NCI-H2107 treated with DMSO at 0.1 percent for 48 hours (cell line): ENCODE data around the gene C1orf174.

Experiments used
- DNase-seq: peaks from one replicate; lab custom pipeline; 2025; ENCODE audit not compliant: unreplicated experiment; lab: John Stamatoyannopoulos, UW

The C1orf174 gene

DNA sequence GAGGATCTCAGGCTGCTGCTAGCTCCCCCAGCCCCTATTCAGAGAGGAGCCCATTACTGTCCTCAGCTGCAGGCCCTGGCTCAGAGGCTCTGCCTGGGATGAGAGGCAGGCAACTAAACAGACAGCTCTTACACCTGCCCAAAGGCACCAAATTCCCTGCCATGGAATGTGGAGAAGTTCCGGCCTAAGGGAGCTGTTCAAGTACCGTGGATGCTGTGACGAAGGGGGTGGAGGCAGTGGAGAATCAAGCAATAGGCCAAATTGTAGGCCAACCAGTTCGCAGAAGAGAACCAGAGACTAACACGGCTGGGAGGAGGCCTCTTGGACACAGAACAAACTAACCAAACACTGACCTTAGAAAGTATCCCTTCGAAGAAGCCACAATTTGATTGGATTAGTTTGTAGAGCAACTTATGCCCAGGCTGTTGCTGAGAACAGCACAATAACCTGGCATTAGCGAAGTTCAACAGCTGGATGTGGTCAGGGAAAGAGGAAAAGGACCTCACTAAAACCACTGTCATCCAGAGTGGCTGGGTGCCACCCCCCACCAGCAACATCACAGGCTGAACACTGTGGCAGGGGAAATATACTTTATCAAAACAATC is 3.6 kb downstream of the C1orf174 start:
- no peak for DNase-seq

DNA sequence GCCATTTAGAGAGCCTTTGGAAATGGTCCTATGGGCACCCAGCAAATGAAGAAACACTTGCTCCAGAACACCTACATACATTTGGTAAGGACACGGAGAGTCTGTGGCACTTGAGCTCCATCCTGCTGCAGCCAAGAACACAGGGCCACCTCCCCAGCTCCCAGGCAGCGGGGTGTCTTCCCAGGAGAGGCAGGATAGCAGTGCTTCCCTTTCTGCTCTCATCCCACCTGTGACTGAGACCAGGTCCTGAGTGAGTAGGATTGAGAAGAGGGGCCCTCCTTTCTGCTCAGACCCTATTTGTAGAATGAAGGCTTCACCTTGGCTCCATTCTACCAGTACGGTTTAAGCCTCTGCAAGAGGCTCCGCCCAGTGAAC is 4.1 kb downstream of the C1orf174 start:
- no peak for DNase-seq

DNA sequence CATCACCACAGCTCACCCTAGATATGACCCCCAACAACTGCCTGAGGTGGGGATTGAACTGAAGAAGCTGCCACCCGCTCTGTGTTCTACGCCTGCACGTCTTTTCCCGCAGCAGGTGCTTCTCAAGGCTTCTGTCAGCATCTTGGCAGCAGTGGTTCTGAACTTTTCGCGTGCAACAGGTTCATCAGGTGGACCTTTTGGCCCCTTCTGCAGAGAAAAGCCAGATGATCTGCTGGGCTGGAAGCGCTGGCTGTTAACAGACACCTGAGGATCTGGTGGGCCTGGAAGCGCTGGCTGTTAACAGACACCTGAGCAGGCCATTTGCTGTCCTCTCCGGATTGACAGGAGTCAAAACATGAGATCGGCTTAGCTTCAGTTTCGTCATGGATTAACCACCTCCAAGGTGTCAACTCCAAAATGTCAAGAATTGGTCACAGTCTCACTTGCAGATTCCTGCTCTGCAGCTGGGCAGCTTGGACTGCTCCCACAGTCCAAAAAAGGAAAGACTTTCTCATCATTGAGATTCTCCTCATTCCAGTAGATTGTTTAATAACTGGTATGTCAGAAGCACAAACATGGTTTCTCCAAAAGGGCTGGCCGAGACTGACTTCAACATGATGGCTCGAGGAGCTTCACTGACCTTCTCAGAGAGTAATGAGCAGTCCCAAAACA is 4.7 kb downstream of the C1orf174 start:
- no peak for DNase-seq

DNA sequence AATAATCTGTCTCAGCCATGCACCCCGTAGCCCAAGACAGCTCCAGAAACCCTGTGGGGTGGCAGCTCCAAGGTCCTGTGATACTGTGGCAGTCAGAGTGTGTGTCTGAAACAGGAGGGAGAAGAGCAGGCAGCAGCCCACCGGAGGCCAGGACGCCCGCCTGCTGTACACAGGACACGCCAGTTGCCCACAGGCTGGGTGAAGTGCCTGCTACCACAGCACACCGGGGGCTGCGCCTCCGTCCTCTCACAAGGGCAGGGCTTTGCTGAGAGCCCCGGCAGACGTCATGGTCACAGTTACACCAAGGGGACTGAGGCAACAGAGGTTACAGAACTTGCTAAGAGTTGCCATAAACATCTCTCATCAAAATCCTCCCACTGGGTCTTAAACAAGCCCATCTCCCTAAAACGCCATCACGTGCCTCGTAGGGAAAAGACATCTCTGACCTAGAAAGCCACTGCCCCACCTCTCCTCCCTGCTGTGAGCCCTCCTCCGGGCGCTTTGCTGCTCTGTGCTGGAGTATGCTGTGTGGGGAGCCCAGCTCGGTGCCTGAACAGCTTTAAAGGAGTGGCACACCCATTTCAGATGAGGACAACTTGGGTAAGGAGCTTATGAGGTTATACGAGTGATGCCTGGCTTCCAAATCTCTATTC is 5.3 kb downstream of the C1orf174 start:
- no peak for DNase-seq

DNA sequence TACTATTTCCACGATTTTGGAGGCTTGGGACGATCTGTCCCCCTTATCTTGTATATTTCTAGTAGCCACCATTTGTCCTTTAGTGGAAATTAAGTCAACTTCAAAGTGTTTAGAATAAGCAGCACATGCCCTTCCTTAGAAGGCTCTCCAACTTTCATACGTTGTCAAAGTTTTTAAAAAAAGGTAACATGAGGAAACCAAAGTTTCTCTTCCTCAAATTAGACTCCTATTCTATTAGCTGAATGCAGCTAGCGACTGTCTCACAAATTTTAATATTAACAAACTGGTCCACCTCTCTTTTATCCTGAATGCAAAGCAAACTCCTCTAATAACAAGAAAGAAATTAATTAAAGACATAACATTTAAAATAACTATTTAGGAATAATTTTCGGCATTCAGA is 6.9 kb downstream of the C1orf174 start:
- no peak for DNase-seq

DNA sequence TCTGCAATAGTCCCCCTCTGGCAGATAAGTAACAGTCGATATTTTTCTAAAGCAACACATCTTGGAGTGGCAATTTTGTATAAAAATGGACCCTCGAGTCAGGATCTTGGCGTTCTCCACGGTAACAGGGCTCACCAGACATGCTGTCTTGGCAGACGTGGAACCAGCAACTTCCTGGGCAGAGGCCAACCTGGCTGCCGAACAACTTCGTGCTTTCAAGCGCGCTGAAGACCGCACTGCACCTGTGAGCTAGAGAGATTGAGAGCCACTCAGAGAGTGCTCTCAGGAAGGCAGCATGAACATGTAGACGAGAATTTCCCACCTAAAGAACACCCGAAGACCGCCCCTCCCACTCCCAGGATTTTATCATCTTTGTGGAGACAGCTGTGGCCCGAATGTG is 7.3 kb downstream of the C1orf174 start:
- no peak for DNase-seq

DNA sequence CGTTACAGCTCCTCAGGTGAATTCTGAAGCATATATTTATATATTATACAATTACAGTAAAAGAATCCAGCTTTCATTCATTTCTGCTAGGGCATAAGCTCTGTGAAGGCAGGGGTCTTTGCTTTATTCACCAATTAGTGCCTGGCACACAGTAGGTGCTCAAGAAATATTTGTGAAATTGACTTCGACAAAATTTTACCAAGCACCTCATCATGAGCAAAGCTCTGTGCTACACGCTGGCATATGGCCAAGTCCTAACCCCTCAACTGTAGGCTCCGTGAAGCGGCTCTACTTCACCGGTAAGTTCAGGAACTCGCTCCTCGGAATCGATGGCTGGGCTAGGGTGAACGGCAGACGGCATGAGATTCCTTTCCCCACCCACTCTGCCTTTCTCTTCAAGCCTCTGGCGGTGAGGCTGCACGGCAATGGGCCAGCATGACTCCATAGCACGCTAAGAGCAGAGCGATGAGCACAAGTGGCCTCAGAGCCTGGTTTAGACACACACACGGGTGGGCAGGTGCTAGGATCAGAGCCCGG is 8.7 kb downstream of the C1orf174 start:
- no peak for DNase-seq

DNA sequence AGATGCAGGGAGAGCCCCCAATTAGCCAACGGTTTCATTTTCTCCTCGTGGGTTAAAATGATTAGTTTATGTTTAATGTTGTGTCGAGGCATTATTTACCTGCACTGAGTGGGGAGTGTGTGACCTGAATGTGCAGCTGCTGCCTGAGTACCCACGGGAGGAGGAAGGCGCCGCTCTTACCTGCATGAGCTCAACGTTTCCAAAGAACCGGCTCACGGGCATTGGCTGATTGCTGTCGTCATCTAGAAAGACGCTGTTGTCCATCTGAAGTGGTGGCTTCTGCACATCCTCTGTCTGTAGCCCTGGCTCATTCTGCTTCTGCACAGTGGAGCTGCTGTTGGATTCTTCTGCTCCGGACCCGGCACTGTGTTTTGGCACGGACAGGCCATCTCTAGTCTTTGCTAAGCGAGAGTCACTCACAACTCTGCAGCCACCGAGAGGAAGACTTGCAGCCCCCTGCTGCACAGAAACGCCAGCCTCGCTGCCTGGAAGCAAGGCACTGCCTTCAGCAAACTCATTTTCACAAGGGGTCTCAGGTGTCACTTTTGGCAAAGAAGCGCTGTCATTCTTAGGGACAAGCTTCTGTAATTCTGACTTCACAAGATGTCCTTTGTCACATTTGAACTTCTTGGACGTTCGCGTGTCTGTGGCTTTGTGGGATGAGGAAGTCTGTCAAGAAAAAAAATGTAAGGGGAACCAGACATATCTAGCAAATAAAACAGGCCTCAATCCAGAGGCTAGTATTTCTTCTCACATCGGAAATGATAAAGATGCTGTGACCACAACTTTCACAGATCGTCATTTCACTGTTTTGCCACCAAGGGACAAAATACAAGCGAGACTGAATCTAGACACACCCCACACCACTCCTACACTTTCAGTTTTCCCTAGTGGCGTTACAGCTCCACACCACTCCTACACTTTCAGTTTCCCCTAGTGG is 9.4 kb downstream of the C1orf174 start:
- no peak for DNase-seq

DNA sequence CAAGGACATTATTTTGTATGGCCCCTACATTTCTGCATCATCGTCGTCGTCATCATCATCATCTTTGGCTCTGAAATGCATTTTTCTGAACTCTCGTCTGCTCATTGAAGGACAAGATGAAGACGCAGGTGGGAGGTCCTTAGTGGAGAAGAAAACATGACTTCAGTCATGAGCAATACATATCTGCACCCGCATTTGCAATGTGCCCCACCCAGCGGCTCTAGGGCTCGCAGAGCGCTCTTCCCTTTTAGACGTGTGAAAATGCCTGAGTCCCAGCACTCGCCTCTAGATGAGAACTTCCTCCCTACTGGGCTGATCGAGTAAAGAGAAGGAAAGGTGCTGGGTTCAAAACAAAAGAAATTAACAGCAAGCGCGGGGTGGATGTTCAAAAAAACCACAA is 10.1 kb downstream of the C1orf174 start:
- DNase-seq = no peak

DNA sequence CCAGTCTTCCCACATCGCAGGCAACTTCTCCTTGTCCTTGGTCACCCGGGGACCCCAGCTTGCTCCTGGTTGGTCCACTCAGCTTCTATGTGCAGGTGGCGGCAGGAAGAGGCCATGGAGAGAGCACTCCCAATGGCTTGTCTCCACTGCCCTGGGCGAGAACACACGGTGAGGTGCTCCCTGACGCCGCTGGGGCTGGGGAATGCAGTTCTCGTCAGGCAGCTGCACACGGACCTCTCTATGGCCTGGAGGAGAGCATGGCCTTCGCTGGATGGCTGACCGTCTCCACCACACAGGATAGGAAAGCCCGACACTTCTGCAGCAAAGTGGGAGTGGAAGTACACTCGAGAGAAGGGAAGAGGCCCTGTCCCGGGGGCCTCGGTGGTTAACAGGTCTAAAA is 11.8 kb downstream of the C1orf174 start:
- DNase-seq = no peak

DNA sequence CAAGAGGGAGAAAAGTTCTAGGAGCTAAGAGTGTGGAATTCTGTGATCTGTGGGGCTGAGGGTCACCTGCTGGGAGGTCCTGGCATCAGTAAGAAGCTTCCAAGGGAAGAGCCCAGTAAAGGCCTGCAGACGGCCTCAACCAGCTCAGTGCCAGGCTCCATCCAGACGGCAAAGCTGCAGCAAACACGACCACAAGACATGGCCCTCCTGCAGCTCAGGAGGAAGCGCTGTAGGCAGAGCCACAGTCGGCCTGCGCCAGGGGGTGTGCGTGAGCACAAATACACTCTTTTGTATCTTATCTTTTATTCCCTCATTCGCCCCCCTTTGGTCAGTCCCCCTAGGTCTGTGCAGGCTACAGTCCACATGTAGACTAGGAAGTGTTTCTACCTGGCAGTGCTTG is 13.4 kb downstream of the C1orf174 start:
- no peak for DNase-seq

DNA sequence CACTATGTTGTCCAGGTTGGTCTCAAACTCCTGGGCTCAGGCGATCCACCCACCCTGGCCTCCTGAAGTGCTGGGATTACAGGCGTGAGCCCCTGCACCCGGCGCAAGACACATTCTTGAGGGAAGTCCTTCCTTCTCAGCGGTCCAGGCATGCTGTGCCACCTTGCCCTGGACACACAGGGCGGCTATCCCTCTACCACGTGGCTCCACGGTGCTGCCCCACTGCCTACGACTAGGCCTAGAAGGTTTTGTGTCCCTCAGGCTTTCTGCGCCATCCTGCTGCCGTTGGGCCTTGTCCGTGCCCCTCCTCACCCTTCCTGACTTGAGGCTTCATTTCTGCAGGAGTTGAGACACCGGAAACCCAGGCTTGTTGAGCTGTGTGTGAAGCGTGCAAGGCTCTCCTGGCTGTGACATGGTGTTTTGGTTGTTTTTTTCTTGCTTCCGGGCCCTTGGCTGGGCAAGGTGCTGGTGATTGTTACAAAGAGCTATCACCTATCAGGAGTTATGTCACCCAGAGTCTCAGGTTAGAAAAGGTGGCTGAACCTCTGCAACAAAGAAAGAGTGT is 13.9 kb downstream of the C1orf174 start:
- no peak for DNase-seq

DNA sequence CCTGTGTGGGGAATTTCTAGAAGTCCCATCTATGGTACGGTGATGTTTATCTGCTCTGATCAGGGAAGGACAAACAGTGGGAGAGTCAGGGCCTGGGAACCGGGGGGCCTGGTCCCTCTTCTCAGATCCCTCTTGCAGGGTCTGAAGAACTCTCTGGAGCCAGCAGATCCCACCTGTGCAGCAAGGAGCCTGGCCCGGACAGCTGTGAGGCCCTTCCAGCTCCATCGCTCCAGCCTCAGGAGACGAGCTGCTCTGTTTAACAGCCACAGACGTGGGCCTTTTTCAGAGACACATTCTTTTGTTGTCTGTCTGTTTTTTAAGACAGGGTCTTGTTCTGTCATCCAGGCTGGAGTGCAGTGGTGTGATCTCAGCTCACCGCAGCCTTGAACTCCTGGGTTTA is 14.5 kb downstream of the C1orf174 start:
- DNase-seq = no peak

DNA sequence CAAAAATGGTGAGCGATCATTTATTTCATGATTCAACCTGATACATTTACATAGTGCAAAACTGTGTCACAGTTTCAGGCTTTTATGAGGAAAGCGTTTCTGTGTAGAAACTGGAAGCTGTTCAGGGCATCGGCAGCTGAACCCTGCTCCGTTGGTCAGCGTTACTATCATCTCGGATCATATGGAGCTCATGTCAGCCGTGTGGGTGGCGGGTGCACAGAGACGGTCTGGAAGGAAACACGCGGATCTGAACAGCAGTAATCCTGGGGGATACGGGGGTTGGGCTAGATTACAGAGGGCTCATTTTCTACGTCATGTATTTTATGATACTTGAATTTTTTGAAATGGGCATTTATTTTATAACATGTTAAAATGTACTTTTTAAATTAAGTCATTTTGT is 15.1 kb downstream of the C1orf174 start:
- no peak for DNase-seq

DNA sequence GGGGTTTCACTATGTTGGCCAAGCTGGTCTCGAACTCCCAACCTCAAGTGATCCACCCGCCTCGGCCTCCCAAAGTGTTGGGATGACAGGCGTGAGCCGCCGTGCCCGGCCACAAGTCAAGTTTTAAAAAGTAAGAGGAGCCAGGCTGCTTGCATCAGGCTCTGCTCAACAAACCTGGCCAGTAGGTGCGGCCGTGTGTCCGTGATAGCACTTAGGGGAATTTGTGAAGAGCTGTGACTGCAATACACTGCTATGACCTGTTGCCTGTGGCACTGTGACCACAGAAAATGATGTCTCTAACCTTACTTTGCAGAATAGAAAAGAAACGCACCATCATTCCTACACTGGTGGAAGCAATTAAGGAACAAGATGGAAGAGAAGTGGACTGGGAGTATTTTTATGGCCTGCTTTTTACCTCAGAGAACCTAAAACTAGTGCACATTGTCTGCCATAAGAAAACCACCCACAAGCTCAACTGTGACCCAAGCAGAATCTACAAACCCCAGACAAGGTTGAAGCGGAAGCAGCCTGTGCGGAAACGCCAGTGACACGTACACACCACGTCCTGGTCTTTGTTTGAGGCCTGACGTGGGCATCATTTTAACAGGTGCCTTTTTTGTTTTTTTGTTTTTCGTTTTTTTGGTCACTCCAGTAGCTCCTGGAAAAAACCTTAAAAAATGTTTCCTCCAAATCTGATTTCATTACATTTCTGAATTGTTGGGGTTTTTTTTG is 16.7 kb downstream of the C1orf174 start:
- DNase-seq = no peak

DNA sequence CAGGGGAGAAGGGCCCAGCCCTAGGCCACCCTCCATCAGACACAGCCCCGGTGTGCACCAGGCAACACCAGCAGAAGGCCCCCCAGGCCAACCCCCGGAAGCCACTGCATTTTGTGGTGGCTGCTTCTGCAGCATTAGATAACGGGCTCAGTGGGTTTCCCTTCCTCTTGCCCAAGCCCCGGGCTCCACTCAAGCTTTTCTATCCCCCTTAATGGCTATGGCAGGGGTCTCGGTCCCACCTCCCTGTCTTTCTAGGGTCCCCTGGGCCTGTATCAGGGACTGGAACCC is 18.9 kb downstream of the C1orf174 start:
- no peak for DNase-seq

DNA sequence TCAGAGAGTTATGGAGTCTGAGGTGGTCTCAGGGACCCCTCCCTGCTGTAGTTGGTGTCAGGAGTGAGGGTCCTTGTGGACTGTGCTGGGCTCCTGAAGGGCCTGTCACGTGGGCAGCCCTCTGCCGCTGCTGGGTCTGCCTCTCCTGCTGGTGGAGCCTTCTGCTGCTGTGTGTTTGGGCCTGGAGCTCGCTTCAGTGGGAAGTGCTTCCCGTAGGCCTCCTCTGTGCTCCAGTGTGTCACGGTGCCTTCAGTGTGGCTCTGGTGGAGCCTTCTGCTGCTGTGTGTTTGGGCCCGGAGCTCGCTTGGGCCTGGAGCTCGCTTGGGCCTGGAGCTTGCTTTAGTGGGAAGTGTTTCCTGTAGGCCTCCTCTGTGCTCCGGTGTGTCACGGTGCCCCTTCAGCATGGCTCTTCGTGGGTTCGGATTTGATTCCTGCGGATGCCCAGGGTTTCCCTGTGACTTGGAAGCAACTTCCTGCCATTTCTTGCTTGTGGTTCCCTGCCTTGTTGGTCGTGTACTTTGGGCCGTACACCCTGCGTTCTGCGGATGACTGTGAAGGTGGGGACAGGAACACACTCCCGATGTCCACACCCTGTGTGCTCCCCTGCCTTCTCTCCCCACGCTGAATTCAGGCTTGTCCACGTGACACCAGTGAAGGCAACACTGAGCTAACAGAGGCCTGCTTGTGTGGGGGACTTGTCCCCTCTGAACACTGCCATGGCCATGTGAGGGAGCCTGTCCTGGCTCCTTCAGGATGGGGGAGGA is 19.5 kb downstream of the C1orf174 start:
- DNase-seq = no peak

DNA sequence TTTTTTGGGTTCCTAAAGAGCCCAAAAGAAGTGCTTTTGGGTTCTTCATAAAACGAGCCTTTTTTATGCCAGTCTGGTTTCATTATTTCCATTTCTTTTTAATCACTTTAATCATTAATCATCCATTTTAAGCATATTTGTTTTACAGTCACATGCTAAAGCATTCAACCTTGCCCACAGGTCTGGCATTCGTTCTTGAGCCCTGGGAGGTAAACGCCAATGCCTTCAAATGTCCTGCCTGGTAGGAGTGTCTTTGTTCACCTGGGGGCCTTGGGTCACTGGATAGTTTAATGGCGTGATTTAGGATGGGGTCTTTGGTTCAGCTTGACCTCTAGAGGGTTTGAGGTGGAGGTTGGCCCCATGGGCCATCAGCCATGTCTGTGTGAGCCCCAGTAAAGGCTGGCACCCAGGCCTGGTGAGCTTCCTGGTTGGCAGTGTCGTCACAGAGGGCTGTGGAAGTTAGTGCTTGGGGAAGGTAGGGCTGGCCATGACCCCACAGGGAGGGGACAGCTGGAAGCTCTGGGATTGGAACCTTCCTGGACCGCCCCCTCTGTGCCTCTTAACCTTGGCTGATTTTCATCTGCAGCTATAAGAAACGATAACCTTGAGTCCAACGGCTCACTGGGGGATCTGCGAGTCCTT is 20.2 kb downstream of the C1orf174 start:
- no peak for DNase-seq

DNA sequence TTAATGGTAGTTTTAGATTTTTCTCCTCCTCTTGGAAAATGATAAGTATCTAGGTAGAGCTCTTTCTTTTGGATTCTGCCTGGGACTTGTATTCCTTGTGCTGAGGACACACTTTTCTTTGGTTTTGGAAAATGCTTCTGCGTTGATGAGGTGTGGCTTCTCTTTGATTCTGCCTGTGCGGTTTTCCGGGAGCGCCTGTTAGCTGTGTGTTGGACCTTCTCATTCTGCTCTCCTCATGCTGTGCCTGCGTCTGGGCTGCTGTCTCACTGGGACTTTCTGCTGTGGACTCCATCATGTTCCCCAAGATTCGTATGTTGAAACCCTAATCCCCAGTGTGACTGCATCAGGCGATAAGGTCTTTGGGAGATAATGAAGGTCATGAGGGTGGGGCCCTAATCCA is 21.0 kb downstream of the C1orf174 start:
- no peak for DNase-seq
